ENCODE measurements around the gene TMIGD3.

DNA sequence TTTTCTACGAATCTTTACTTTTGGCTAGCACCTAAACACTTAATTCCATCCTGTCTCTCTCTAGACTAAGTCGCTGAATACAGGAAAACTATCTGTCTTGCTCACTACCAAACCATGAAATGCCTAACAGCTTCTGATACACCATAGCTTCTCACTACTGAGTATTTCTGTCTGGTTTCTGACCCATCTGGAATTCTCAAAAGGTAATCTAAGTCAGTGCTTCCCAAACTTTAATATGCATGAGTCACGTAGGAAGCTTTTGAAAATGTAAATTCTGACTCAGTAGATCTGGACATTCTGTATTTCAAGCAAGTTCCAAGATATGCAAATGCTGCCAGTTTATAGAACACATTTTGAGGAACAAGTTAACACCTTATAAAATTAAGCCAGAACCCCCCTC, 66.7 kb downstream of the TMIGD3 start:
- TF ChIP-seq, protein P1, sequence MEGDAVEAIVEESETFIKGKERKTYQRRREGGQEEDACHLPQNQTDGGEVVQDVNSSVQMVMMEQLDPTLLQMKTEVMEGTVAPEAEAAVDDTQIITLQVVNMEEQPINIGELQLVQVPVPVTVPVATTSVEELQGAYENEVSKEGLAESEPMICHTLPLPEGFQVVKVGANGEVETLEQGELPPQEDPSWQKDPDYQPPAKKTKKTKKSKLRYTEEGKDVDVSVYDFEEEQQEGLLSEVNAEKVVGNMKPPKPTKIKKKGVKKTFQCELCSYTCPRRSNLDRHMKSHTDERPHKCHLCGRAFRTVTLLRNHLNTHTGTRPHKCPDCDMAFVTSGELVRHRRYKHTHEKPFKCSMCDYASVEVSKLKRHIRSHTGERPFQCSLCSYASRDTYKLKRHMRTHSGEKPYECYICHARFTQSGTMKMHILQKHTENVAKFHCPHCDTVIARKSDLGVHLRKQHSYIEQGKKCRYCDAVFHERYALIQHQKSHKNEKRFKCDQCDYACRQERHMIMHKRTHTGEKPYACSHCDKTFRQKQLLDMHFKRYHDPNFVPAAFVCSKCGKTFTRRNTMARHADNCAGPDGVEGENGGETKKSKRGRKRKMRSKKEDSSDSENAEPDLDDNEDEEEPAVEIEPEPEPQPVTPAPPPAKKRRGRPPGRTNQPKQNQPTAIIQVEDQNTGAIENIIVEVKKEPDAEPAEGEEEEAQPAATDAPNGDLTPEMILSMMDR (IDR thresholded peaks at IDR 0.05) = no peak
- no peak for TF ChIP-seq EP300 (IDR thresholded peaks at IDR 0.05)
- no peak for TF ChIP-seq POLR2AphosphoS5 (IDR thresholded peaks at IDR 0.05)

All from gastroesophageal sphincter (tissue), 3 donors.